Esophagus squamous epithelium (tissue), 5 donors: ENCODE data around the gene FANK1. TPM values are rescaled to one million over a fixed set of nuclear protein-coding genes. Genes with fewer than 3 reads are reported as not detected.

Experiments
- DNase-seq: peaks from one replicate; lab custom pipeline; 2025; lab: John Stamatoyannopoulos, UW
- H3K27ac ChIP-seq, 4 donors: fragments of 200-600 bp; sonication (generic); one replicate each; pipeline ENCODE4 v1.5.1; 2016 to 2019; ENCODE audit warnings: mild to moderate bottlenecking in 1 of 4
- H3K27me3 ChIP-seq, 4 donors: fragments of 200-600 bp; sonication (generic); 1 replicate in 3 of 4; 2 replicates in 1 of 4; pipeline versions ENCODE4 v1.5.1 to v1.6.0; 2017 to 2021; ENCODE audit warnings: antibody characterized with exemption in 1 of 4
- H3K36me3 ChIP-seq, 3 donors: fragments of 200-600 bp; sonication (generic); one replicate each; pipeline ENCODE4 v1.5.1; 2016 to 2019
- H3K4me1 ChIP-seq, 3 donors: fragments of 200-600 bp; sonication (generic); one replicate each; pipeline ENCODE4 v1.5.1; 2017 to 2019
- H3K4me3 ChIP-seq, 4 donors: fragments of 200-600 bp; sonication (generic); 1 replicate in 3 of 4; 2 replicates in 1 of 4; pipeline ENCODE4 v1.5.1; 2016 to 2019; ENCODE audit warnings: mild to moderate bottlenecking in 2 of 4, moderate library complexity in 1 of 4
- H3K9me3 ChIP-seq, 3 donors: fragments of 200-600 bp; sonication (generic); one replicate each; pipeline ENCODE4 v1.5.1; 2016 to 2019
- CTCF ChIP-seq, 6 experiments: fragments of 450-650 bp in 4 of 6; fragments of 200-600 bp in 2 of 6; sonication (generic) in 2 of 6; IDR thresholded peaks; one replicate each; pipeline ENCODE4 v1.5.1; 2016 to 2019; ENCODE audit warnings: antibody characterized with exemption in 6 of 6, mild to moderate bottlenecking in 4 of 6, moderate library complexity in 4 of 6
- POLR2A ChIP-seq, 4 donors: fragments of 450-650 bp; IDR thresholded peaks; one replicate each; pipeline ENCODE4 v1.6.1; 2017; ENCODE audit warnings: antibody characterized with exemption in 4 of 4, mild to moderate bottlenecking in 4 of 4, moderate library complexity in 3 of 4
- WGBS, 2 donors: methylation state at CpG; one replicate each; pipeline ENCODE4 v1.1.5; 2018; 5-methylcytosine and 5-hydroxymethylcytosine counted together
- intact Hi-C: fragments of 100-400 bp; cut with DNase I; formaldehyde crosslinking; loops from one replicate; pipeline ENCODE4 v1.15.0; 2022
- small RNA-seq, 4 donors: library from RNA; depleted of rRNA; stranded (forward); fragments of <200 nt; gene quantifications; one replicate each; pipeline ENCODE3, GENCODE V24; 2016
- total RNA-seq, 4 donors: library from RNA; depleted of rRNA; stranded (reverse); fragments of >200 nt; gene quantifications; one replicate each; pipeline ENCODE4 v1.1.0, GENCODE V29; 2016
- donor health status: DM: yes; HTN: yes; CAD: no.

Gene FANK1
- total RNA-seq, 4 donors from 2014 or later, result 1.7 to 7.7 (median 3.8) TPM

GRCh38 chr10:126058507-126058906 lies 162.1 kb downstream of the FANK1 start:
- H3K36me3 ChIP-seq, result no peaks in the 10 kb centered on the region
- no peak for DNase-seq
- 26 to 43% methylated on average over 9 of the region's 9 CpGs for WGBS, 2 donors
- no peaks in the 10 kb centered on the region for H3K9me3 ChIP-seq
- intact Hi-C loops, result no loop called here
- H3K27ac ChIP-seq, result no peak overlapping the region
- no peak overlapping the region for H3K4me3 ChIP-seq
- no peak for TF ChIP-seq POLR2A (IDR thresholded peaks at IDR 0.05)
- no peak for TF ChIP-seq CTCF (IDR thresholded peaks at IDR 0.05)
- H3K4me1 ChIP-seq, result peaks cover 0 to 20% (median 2%) of the 10 kb centered on the region in 3 donors
- H3K27me3 ChIP-seq, result peaks cover 0 to 30% (median 0%) of the 10 kb centered on the region in 4 donors

Small RNA genes lying within 50 kb of the gene (small RNA-seq; reads per million reads assigned to genes)
- gene GNG10P1 (0 reads per million in 4 donors), gene RF00017 (0 reads per million in 4 donors), gene RNU2-42P (0 reads per million in 4 donors)

Other genes with a start within 250 kb of the FANK1 start
- not detected for gene TEX36, start 213.4 kb upstream of the FANK1 start, total RNA-seq
- 10 to 100 TPM in 3 of 4 donors, 1 to 10 TPM in 1; 4.3 to 21.2 (median 15.6) TPM for gene EDRF1, start 176.9 kb upstream of the FANK1 start, total RNA-seq
- gene MMP21, start 120.7 kb upstream of the FANK1 start, total RNA-seq, result under 1 TPM in 1 of 4 donors, not detected in 3; 0.19 TPM
- 10 to 100 TPM; 17.5 to 40.7 (median 23.8) TPM for gene UROS, start 73.3 kb upstream of the FANK1 start, total RNA-seq
- 10 to 100 TPM; 29.5 to 62.0 (median 53.5) TPM for gene BCCIP, start 73.0 kb upstream of the FANK1 start, total RNA-seq
- 10 to 100 TPM; 36.6 to 52.4 (median 42.3) TPM for gene DHX32, start 15.3 kb upstream of the FANK1 start, total RNA-seq